Duodenal mucosa (tissue), 2 donors: ENCODE results near the gene ARHGAP15.

ENCODE experiments used
- H3K27ac ChIP-seq: one replicate; pipeline ENCODE4 v1.7.0; 2013; ENCODE audit warnings: low read depth, low read length
- H3K27me3 ChIP-seq, 2 donors: one replicate each; pipeline ENCODE4 v1.7.0; 2013; ENCODE audit warnings: low read length in 2 of 2, control low read depth in 1 of 2; ENCODE audit not compliant: insufficient read depth in 2 of 2, control insufficient read depth in 1 of 2
- H3K36me3 ChIP-seq, 2 donors: one replicate each; pipeline ENCODE4 v1.7.0; 2013; ENCODE audit warnings: low read length in 2 of 2, control low read depth in 1 of 2; ENCODE audit not compliant: insufficient read depth in 2 of 2, control insufficient read depth in 1 of 2
- H3K4me1 ChIP-seq, 2 donors: one replicate each; pipeline ENCODE4 v1.7.0; 2013; ENCODE audit warnings: low read length in 2 of 2, control low read depth in 1 of 2; ENCODE audit not compliant: insufficient read depth in 2 of 2, control insufficient read depth in 1 of 2
- H3K4me3 ChIP-seq, 2 donors: one replicate each; pipeline ENCODE4 v1.7.0; 2013; ENCODE audit warnings: low read length in 2 of 2, low read depth in 1 of 2
- H3K9ac ChIP-seq, 2 donors: one replicate each; pipeline ENCODE4 v1.7.0; 2013; ENCODE audit warnings: low read length in 2 of 2, low read depth in 1 of 2
- H3K9me3 ChIP-seq, 2 donors: one replicate each; pipeline ENCODE4 v1.7.0; 2013; ENCODE audit warnings: low read length in 2 of 2, control low read depth in 1 of 2; ENCODE audit not compliant: control insufficient read depth in 1 of 2

ARHGAP15 gene

DNA sequence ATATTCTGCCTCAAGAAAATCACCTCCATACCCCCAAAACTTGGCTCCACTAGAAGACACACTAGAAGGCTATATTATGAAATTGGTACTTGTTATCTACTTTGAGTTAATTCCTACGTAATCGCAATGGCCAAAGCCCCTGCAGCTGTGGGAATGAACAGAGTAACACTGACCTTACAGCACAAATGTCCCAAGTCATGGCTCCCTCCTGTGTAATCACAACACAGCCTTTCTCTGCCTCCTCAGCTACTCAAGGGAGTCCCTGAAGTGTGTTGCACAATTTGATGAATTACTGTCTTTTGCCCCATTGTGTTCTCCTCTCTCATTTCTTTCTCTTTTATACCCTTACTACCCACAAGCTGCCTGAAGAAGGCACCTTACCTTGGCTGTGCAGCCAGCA lies 375.2 kb downstream of the ARHGAP15 start:
- Histone ChIP-seq H3K9ac (no peak overlapping the region), H3K9me3 (no peaks in the 10 kb centered on the region), H3K4me3 (no peak overlapping the region), H3K27me3 (no peaks in the 10 kb centered on the region), H3K36me3 (no peaks in the 10 kb centered on the region), H3K27ac (no peak overlapping the region), H3K4me1 (no peaks in the 10 kb centered on the region)

DNA sequence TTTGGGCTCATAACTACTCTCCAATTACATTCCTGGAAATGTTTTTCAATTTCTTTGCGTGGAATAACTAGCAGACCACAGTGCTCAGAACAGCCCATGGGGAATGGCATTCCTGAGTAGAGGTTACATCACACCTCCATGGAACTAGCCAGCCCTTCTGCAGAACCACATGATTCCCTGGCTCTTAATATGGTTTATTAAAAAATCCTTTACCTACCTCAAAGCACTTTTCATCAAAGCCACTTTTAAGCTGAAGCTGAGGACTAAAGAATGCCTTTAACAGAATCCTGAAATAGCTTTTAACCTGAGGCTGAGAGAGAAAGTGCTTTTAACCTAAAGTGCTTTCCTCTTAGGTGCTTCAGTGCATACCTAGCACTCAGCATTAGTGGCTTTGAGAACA lies 376.3 kb downstream of the ARHGAP15 start:
- no peaks in the 10 kb centered on the region for H3K36me3 ChIP-seq
- no peaks in the 10 kb centered on the region for H3K9me3 ChIP-seq
- no peak overlapping the region for H3K9ac ChIP-seq
- H3K4me1 ChIP-seq = no peaks in the 10 kb centered on the region
- H3K27me3 ChIP-seq = no peaks in the 10 kb centered on the region
- H3K4me3 ChIP-seq = no peak overlapping the region
- no peak overlapping the region for H3K27ac ChIP-seq

DNA sequence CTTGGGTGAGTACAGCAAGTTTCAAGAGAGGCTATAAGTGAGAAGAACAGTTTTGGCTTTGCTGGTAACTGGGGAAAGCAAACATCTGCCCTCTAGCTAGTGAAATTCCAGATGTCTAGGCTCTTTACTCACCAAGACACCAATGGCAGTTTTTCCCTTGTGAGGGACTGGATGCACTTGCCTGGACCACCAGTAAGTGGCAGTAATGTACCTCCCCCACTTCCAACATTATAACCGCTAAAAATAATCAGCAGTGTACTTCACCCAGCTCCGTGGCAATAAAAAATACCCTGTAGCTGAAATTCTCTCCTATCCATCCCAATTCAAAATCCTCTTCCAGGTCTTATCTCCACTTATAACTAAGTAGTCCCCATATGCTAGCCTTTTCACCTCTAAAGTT lies 383.9 kb downstream of the ARHGAP15 start:
- no peaks in the 10 kb centered on the region for H3K27me3 ChIP-seq
- H3K4me1 ChIP-seq = no peaks in the 10 kb centered on the region
- no peaks in the 10 kb centered on the region for H3K36me3 ChIP-seq
- no peak overlapping the region for H3K27ac ChIP-seq
- no peak overlapping the region for H3K4me3 ChIP-seq
- H3K9me3 ChIP-seq = no peaks in the 10 kb centered on the region
- no peak overlapping the region for H3K9ac ChIP-seq

DNA sequence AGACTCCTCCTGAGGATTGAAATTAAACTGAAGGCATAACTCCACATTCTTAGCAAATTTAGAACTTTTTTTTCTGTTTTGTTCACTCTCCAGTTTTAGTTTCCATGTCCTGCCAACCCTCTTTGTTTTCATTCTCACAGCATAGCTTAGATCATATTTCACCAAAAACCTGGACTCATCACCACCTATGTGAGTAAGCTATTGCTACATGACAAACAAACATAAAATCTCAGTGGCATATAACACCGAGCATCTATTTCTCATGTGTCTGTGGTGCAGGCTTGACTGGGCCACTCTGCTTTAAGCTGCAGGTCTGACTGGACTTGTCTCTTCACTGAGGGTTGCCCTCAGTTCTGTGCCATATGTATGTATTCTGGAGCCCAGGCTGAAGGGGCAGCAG lies 385.2 kb downstream of the ARHGAP15 start:
- no peak overlapping the region for H3K9ac ChIP-seq
- no peak overlapping the region for H3K27ac ChIP-seq
- no peaks in the 10 kb centered on the region for H3K4me1 ChIP-seq
- H3K27me3 ChIP-seq = no peaks in the 10 kb centered on the region
- no peaks in the 10 kb centered on the region for H3K9me3 ChIP-seq
- H3K4me3 ChIP-seq = no peak overlapping the region
- H3K36me3 ChIP-seq = no peaks in the 10 kb centered on the region

DNA sequence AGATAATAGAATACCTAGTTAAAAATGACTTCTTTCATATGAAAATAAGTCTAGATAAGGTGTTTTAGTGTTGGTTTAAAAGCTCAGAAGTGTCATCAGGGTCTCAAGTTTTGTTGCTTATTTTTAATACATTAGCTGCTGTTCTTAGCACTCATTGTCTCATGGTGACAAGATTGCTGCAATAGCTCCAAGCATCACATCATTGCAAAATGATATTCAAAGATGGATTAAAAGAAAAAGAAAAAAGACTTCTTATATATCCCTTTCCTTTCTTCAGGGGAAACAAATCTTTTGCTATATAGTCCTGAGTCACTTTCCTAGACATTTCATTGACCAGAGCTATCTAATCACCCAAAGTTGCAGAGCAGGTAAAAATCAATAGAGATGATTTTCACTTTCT lies 386.1 kb downstream of the ARHGAP15 start:
- H3K4me1 ChIP-seq = no peaks in the 10 kb centered on the region
- H3K9me3 ChIP-seq = no peaks in the 10 kb centered on the region
- H3K4me3 ChIP-seq = no peak overlapping the region
- no peak overlapping the region for H3K9ac ChIP-seq
- no peak overlapping the region for H3K27ac ChIP-seq
- no peaks in the 10 kb centered on the region for H3K27me3 ChIP-seq
- H3K36me3 ChIP-seq = no peaks in the 10 kb centered on the region

DNA sequence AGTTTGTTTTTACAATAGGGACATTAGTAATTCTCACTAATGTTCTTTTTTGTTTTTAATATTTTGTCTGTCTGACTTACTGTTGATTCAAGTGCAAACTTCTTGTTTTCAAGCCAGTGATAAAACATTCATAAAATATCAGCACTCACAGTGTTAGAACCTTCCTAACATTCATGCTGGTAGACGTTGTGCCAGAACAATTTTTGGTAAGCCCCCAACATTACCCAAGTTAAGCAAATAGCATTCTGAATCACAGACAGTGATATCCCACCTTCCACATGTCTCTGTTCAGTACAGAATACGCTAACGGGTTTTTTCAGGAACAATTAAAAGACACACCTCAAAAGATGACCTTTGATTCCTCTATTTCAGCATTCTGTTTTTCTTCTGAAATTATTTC lies 390.3 kb downstream of the ARHGAP15 start:
- Histone ChIP-seq H3K4me3 (no peak overlapping the region), H3K4me1 (no peaks in the 10 kb centered on the region), H3K36me3 (no peaks in the 10 kb centered on the region), H3K27me3 (no peaks in the 10 kb centered on the region), H3K9ac (no peak overlapping the region), H3K27ac (no peak overlapping the region), H3K9me3 (no peaks in the 10 kb centered on the region)

DNA sequence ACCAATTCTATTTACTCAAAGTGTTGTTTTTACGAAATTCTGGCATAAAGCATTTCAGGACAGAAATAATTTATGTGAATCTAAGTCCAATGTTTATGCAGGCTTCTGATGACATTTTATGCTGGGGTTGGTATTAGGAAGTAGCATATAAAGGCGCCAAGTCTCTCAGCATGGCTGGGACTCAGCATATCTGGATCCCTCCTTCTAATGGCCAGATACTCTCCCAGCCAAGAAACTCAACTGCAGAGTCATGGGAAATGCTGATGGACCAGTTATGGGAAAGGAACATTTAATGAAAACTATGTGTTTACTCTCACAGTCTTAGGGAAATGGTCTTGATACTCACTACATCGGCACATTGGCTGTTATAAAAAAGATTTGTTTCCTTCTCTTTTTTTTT lies 392.2 kb downstream of the ARHGAP15 start:
- no peaks in the 10 kb centered on the region for H3K27me3 ChIP-seq
- H3K9me3 ChIP-seq = no peaks in the 10 kb centered on the region
- H3K4me3 ChIP-seq = no peak overlapping the region
- H3K4me1 ChIP-seq = no peaks in the 10 kb centered on the region
- no peaks in the 10 kb centered on the region for H3K36me3 ChIP-seq
- no peak overlapping the region for H3K9ac ChIP-seq
- no peak overlapping the region for H3K27ac ChIP-seq

DNA sequence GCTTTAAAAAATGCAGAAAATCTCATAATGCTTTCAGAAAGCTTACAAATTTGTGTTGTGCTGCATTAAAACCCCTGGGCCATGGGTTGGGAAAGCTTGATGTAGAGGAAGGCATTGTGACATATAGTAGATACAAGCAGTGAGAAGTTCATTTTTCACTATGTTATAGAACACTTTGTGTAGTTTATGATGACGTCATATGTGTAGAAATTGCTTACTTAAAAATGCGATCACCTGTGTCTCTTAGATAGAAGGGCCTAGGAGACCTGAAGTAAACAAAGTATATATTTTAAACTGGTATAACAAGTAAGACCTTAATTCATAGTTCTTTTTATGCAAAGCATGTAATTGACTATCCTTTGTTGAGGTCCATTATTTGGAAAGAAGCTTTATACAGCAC lies 393.5 kb downstream of the ARHGAP15 start:
- no peaks in the 10 kb centered on the region for H3K4me1 ChIP-seq
- H3K4me3 ChIP-seq = no peak overlapping the region
- no peaks in the 10 kb centered on the region for H3K27me3 ChIP-seq
- H3K9me3 ChIP-seq = no peaks in the 10 kb centered on the region
- H3K9ac ChIP-seq = no peak overlapping the region
- no peaks in the 10 kb centered on the region for H3K36me3 ChIP-seq
- no peak overlapping the region for H3K27ac ChIP-seq

DNA sequence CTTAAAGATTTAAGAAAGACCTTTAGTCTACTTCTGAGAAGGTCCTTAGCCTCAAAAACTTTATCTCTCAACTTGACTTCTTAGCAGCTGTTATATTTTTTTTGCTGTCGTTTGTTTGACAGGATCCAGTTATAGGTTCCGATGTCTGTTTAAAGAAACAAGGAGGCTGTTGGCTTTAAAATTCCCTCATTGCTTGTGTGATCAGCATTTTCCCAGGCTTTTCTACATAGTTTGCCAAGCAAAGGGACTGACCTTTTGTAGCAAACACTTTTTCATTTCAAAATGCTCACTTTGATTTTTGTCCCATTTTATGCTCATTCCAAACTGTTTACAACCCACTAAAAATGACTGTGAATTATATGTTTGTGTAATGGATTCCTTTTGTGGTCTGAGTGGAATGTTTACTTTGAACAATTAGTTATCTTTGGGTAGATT lies 394.9 kb downstream of the ARHGAP15 start:
- no peaks in the 10 kb centered on the region for H3K9me3 ChIP-seq
- no peaks in the 10 kb centered on the region for H3K27me3 ChIP-seq
- no peak overlapping the region for H3K27ac ChIP-seq
- H3K4me3 ChIP-seq = no peak overlapping the region
- H3K36me3 ChIP-seq = no peaks in the 10 kb centered on the region
- no peak overlapping the region for H3K9ac ChIP-seq
- H3K4me1 ChIP-seq = no peaks in the 10 kb centered on the region

DNA sequence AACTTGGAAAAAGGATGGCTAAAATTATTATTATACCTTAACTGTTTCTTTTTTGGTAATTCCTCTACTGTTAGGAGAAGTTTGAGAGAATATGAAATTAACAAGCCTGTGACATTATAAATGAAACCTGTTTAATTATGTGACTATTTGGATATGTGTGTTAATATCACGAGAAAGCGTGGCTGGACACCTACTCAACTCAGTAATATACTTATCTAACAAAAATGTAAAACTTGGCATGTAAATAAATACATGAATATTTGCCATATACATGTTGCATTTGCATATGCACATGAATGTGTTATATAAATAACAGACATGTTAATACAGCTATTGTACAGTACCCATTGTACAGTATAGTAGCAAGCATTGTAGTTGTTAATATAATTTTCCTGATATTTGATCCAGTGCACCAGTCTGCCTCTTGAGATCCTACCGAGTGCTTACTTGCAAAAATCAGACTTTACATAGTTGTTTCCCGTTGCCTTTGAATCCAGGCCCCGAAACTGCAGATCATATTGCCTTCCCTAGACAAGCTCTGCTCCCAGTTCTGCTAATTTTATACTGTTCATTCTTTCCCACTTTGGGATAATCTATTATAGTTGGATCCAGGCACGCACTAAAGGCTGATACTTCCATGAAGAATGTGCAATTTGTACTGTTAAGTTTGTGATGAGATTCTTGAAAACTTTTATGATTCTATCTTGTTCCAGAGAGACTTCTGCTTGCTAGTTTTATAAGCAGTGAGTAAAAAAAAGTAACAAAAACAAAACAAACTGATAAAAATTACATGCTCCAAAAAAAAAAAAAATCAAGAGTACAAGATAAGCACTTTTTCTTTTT lies 395.6 kb downstream of the ARHGAP15 start:
- no peaks in the 10 kb centered on the region for H3K27me3 ChIP-seq
- H3K36me3 ChIP-seq = no peaks in the 10 kb centered on the region
- no peak overlapping the region for H3K27ac ChIP-seq
- H3K4me3 ChIP-seq = no peak overlapping the region
- no peaks in the 10 kb centered on the region for H3K9me3 ChIP-seq
- no peak overlapping the region for H3K9ac ChIP-seq
- H3K4me1 ChIP-seq = no peaks in the 10 kb centered on the region
